ENCODE results near the gene HTR6. TPM values are rescaled to one million over a fixed set of nuclear protein-coding genes. Genes with fewer than 3 reads are reported as not detected.

The HTR6 gene
- total RNA-seq, 4 donors from 2014 or later, result not detected

DNA sequence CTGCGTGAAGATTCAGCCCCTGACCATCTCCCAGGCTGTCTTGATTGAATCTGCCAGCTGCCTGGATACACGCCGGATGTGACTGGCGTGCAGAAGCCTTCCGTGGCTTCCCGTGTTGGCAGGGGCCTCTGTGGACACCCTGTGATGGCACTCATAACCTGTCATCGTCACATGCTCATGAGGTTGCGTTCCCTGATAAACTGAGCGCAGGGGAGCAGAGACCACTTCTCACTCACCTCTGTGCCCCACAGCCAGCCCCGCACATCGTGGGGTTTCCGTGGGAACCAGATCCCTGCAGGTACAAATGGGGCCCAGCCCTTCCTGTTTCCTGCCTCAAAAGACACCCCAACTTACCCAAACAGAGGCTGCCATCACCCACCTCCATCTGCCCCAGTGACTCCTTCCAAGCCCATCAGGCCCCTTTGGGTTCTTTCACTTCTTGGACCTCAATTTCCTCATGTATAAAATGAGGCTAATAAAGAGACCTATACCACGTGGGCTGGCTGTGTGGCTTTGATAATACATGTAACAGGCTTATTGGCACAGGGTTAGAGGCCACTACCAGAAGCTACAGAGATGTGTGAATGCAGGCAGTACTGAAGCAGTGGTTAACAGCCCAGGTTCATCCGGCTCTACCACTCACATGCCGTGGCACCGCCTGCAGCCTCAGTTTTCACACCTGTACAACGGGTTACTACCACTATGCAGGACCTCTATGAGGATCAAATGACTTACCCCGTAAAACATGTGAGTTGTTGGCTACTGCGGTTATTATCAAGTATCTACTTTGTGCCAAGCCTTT, 23.6 kb downstream of the HTR6 start:
- intact Hi-C loops (cut with DNase I; ENCODE audit: low total_unique reads), result no loop called here
- TF ChIP-seq, protein P1, sequence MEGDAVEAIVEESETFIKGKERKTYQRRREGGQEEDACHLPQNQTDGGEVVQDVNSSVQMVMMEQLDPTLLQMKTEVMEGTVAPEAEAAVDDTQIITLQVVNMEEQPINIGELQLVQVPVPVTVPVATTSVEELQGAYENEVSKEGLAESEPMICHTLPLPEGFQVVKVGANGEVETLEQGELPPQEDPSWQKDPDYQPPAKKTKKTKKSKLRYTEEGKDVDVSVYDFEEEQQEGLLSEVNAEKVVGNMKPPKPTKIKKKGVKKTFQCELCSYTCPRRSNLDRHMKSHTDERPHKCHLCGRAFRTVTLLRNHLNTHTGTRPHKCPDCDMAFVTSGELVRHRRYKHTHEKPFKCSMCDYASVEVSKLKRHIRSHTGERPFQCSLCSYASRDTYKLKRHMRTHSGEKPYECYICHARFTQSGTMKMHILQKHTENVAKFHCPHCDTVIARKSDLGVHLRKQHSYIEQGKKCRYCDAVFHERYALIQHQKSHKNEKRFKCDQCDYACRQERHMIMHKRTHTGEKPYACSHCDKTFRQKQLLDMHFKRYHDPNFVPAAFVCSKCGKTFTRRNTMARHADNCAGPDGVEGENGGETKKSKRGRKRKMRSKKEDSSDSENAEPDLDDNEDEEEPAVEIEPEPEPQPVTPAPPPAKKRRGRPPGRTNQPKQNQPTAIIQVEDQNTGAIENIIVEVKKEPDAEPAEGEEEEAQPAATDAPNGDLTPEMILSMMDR (IDR thresholded peaks at IDR 0.05), result no peak
- TF ChIP-seq POLR2A (IDR thresholded peaks at IDR 0.05), result no peak
- Histone ChIP-seq H3K36me3 (no peaks in the 10 kb centered on the region), H3K9me3 (no peaks in the 10 kb centered on the region), H3K4me3 (no peak overlapping the region), H3K27ac (no peak overlapping the region), H3K4me1 (no peaks in the 10 kb centered on the region), H3K27me3 (no peaks in the 10 kb centered on the region)
- DNase-seq, result no peak

DNA sequence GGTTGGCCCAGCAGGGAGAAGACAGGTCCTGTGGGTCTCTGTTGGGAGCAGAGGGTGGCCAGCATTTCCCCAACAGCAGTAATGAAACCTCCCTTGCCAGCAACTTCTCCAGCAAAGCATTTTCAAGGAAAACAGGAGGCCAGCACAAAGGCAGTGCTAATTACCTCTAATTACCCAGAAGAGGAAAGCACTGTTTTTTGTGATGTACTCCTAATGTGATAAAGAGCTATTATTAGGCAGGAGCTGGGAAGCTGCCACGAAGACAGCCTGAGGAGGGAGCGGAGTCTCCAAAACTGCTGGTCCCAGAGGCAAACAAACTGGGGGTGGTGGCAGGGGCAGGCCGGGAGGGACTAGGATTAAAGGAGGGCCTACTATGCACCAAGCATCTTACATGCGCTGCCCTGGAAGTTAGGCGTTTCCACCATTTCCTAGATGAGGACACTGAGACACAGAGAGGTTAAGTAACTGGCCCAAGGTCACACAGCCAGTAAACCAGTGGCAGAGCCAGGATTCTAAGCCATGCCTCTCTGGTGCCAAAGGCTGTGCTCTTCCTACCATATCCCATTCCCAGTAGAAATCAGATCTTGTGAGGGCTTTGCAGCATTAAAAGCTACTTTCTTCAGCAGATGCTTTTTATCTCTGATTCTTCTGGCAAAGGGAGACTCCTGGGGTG, 24.5 kb downstream of the HTR6 start:
- H3K36me3 ChIP-seq, result no peaks in the 10 kb centered on the region

DNA sequence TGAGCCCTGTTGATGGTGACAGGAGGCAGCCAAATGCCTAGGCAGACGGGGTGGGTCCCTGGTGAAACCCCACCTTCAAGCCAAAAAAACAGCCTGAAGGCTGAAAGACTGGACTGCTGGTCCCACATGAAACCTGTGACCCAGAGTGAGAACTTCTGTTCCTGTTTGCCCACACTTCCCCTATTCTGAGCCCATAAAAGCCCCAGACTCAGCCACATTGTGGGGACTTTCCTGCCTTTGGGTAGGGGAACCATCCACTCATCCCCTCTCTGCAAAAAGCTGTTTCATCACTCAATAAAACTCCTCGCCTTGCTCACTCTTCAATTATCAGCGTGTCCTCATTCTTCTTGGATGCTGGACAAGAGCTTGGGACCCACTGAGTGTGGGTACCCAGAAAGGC, 25.2 kb downstream of the HTR6 start:
- Histone ChIP-seq H3K9me3 (no peaks in the 10 kb centered on the region), H3K27me3 (no peaks in the 10 kb centered on the region), H3K4me3 (no peak overlapping the region), H3K4me1 (no peaks in the 10 kb centered on the region), H3K27ac (no peak overlapping the region), H3K36me3 (no peaks in the 10 kb centered on the region)
- no peak for TF ChIP-seq POLR2A (IDR thresholded peaks at IDR 0.05)
- TF ChIP-seq, protein P1 (IDR thresholded peaks at IDR 0.05), result no peak
- DNase-seq, result no peak
- intact Hi-C loops (cut with DNase I; ENCODE audit: low total_unique reads), result no loop called here

More for the DNA sequence above, 24.5 kb downstream of the HTR6 start:
- H3K4me1 ChIP-seq, result no peaks in the 10 kb centered on the region
- H3K27ac ChIP-seq, result no peak overlapping the region
- TF ChIP-seq, protein P1 (IDR thresholded peaks at IDR 0.05), result no peak
- TF ChIP-seq POLR2A (IDR thresholded peaks at IDR 0.05), result no peak
- no peaks in the 10 kb centered on the region for H3K27me3 ChIP-seq
- H3K4me3 ChIP-seq, result no peak overlapping the region
- intact Hi-C loops (cut with DNase I; ENCODE audit: low total_unique reads), result no loop called here
- H3K9me3 ChIP-seq, result no peaks in the 10 kb centered on the region
- DNase-seq, result no peak

DNA sequence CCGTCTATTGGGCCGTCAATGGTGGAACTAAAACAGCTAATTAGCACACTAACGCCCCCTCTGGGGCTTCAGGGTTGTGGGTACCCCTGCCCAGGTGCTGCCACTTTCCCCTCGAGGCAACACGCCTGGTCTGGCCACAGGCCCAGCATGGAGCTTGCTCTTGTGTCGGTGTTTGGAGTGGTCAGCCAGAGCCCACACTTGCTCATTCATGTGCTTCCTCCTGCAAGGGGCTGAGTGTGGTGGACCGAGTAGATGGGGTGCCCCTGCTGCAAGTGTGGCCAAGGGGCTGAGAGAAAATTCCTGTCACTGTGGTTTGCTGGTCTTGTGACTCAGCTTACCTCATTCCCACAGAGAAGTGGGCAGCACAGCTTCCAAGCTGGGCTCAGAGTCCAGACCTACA, 25.7 kb downstream of the HTR6 start:
- Histone ChIP-seq H3K4me3 (no peak overlapping the region), H3K4me1 (no peaks in the 10 kb centered on the region), H3K27ac (no peak overlapping the region), H3K27me3 (no peaks in the 10 kb centered on the region), H3K9me3 (no peaks in the 10 kb centered on the region), H3K36me3 (no peaks in the 10 kb centered on the region)
- TF ChIP-seq, protein P1 (IDR thresholded peaks at IDR 0.05), result no peak
- no peak for DNase-seq
- intact Hi-C loops (cut with DNase I; ENCODE audit: low total_unique reads), result no loop called here

DNA sequence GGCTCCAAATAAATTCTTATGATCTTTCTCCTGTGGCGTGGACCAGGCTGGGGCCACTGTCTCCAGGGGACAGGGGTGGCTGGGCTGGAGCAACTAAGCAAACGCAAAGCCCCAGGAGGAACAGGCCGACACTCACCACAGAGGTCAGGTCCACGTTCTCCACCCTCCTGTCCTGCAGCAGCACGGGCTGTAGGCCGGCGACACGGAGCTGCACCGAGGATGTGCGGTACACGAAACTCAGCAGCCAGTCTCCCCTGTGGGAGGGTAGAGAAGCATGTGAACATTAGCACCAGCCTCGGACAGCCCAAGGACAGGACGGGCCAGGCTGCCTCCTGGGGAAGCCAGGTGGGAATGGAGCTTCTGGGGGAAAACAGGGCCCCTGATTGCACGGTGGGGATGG, 29.6 kb downstream of the HTR6 start:
- Histone ChIP-seq H3K27ac (no peak overlapping the region), H3K36me3 (no peaks in the 10 kb centered on the region), H3K4me1 (no peaks in the 10 kb centered on the region), H3K9me3 (no peaks in the 10 kb centered on the region), H3K27me3 (no peaks in the 10 kb centered on the region), H3K4me3 (no peak overlapping the region)
- DNase-seq, result no peak
- intact Hi-C loops (cut with DNase I; ENCODE audit: low total_unique reads), result no loop called here
- TF ChIP-seq, protein P1 (IDR thresholded peaks at IDR 0.05), result no peak
- no peak for TF ChIP-seq POLR2A (IDR thresholded peaks at IDR 0.05)

All from uterus (tissue), 4 donors.